ACC112 (cell line): Measurements from ENCODE around the gene H2BK1.

Experiments used
- H2AFZ ChIP-seq: fragments of 200-600 bp; sonication (generic); one replicate; pipeline ENCODE4 v1.6.0; 2017; ENCODE audit warnings: antibody characterized with exemption, low read length; ENCODE audit not compliant: unreplicated experiment
- H3K27ac ChIP-seq: fragments of 200-600 bp; sonication (generic); 2 replicates; pipeline ENCODE4 v1.5.1; 2014; ENCODE audit warnings: low read depth, mild to moderate bottlenecking, antibody characterized with exemption, low read length, moderate library complexity
- H3K27me3 ChIP-seq: fragments of 200-600 bp; sonication (generic); 2 replicates; pipeline ENCODE4 v1.6.1; 2014; ENCODE audit warnings: mild to moderate bottlenecking, antibody characterized with exemption, low read length, moderate library complexity, mixed read lengths; ENCODE audit not compliant: insufficient read depth
- H3K36me3 ChIP-seq: fragments of 200-600 bp; sonication (generic); 2 replicates; pipeline ENCODE4 v1.6.1; 2016; ENCODE audit warnings: mild to moderate bottlenecking, antibody characterized with exemption, low read length, moderate library complexity, mixed read lengths; ENCODE audit not compliant: insufficient read depth
- H3K4me1 ChIP-seq: fragments of 200-600 bp; sonication (generic); one replicate; pipeline ENCODE4 v1.6.1; 2016; ENCODE audit warnings: low read length, mixed read lengths; ENCODE audit not compliant: insufficient read depth, unreplicated experiment, control insufficient read depth
- H3K4me3 ChIP-seq: fragments of 200-600 bp; sonication (generic); 2 replicates; pipeline ENCODE4 v1.5.1; 2014; ENCODE audit warnings: mild to moderate bottlenecking, low read depth, low read length
- H3K79me2 ChIP-seq: fragments of 200-600 bp; sonication (generic); one replicate; pipeline ENCODE4 v1.6.0; 2016; ENCODE audit warnings: low read length; ENCODE audit not compliant: control insufficient read depth, unreplicated experiment, insufficient read depth

The H2BK1 gene

GRCh38 chr7:151250181-151251132 is 40.2 kb upstream of the H2BK1 start:
- Histone ChIP-seq H3K27ac (no peak overlapping the region), H3K4me3 (peak overlapping the region; percentile 98), H3K27me3 (no peaks in the 10 kb centered on the region)

GRCh38 chr7:151249732-151250072 is 39.4 kb upstream of the H2BK1 start:
- Histone ChIP-seq H3K4me1 (peaks cover 45% of the 10 kb centered on the region), H3K4me3 (peak overlapping the region; percentile 82), H3K27me3 (no peaks in the 10 kb centered on the region), H3K79me2 (peaks cover 12% of the 10 kb centered on the region), H3K27ac (peak overlapping the region; percentile 70), H2AFZ (peak overlapping the region; percentile 20), H3K36me3 (no peaks in the 10 kb centered on the region)

More at GRCh38 chr7:151250181-151251132, 40.2 kb upstream of the H2BK1 start:
- H2AFZ ChIP-seq, result no peak overlapping the region
- H3K79me2 ChIP-seq, result peaks cover 12% of the 10 kb centered on the region
- no peaks in the 10 kb centered on the region for H3K36me3 ChIP-seq
- H3K4me1 ChIP-seq, result peaks cover 39% of the 10 kb centered on the region

GRCh38 chr7:151249034-151249731 is 38.9 kb upstream of the H2BK1 start:
- peaks cover 47% of the 10 kb centered on the region for H3K4me1 ChIP-seq
- peak overlapping the region; percentile 70 for H3K27ac ChIP-seq
- peak overlapping the region; percentile 82 for H3K4me3 ChIP-seq
- no peaks in the 10 kb centered on the region for H3K36me3 ChIP-seq
- peak overlapping the region; percentile 21 for H2AFZ ChIP-seq
- H3K79me2 ChIP-seq, result peaks cover 12% of the 10 kb centered on the region
- H3K27me3 ChIP-seq, result no peaks in the 10 kb centered on the region

GRCh38 chr7:151248346-151249033 is 38.2 kb upstream of the H2BK1 start, which contains the start of gene SMARCD3:
TSS of gene SMARCD3 (minus strand) at chr7:151248694. CDS start at chr7:151248562, 132 bp downstream.
- Histone ChIP-seq H3K4me3 (peak within 1 kb of the TSS; percentile 82), H3K79me2 (peaks cover 12% of the 10 kb centered on the region), H3K36me3 (no peaks in the 10 kb centered on the region), H3K27ac (peak within 1 kb of the TSS; percentile 70), H3K27me3 (no peaks in the 10 kb centered on the region), H3K4me1 (peaks cover 47% of the 10 kb centered on the region), H2AFZ (peak within 1 kb of the TSS; percentile 21)

- Histone ChIP-seq H3K27me3 (no peaks in the 10 kb centered on the region), H3K27ac (peak overlapping the region; percentile 70), H3K79me2 (peaks cover 12% of the 10 kb centered on the region), H3K36me3 (no peaks in the 10 kb centered on the region), H3K4me3 (peak overlapping the region; percentile 82), H2AFZ (peak overlapping the region; percentile 21), H3K4me1 (peaks cover 52% of the 10 kb centered on the region)
Measured at GRCh38 chr7:151247611-151248345, 37.5 kb upstream of the H2BK1 start.

GRCh38 chr7:151246851-151247580 is 36.7 kb upstream of the H2BK1 start:
- Histone ChIP-seq H3K27me3 (no peaks in the 10 kb centered on the region), H3K36me3 (no peaks in the 10 kb centered on the region), H3K4me3 (peak overlapping the region; percentile 82), H3K4me1 (peaks cover 48% of the 10 kb centered on the region), H3K27ac (peak overlapping the region; percentile 70), H3K79me2 (peaks cover 12% of the 10 kb centered on the region), H2AFZ (no peak overlapping the region)

- Histone ChIP-seq H3K4me3 (peak overlapping the region; percentile 82), H3K27ac (no peak overlapping the region), H3K79me2 (peaks cover 12% of the 10 kb centered on the region), H3K36me3 (no peaks in the 10 kb centered on the region), H3K4me1 (peaks cover 48% of the 10 kb centered on the region), H3K27me3 (no peaks in the 10 kb centered on the region), H2AFZ (no peak overlapping the region)
Measured at GRCh38 chr7:151246102-151246850, 36.0 kb upstream of the H2BK1 start.

GRCh38 chr7:151245360-151246101 is 35.2 kb upstream of the H2BK1 start:
- Histone ChIP-seq H3K79me2 (peaks cover 12% of the 10 kb centered on the region), H3K36me3 (no peaks in the 10 kb centered on the region), H2AFZ (no peak overlapping the region), H3K4me3 (peak overlapping the region; percentile 82), H3K27ac (no peak overlapping the region), H3K4me1 (peaks cover 40% of the 10 kb centered on the region), H3K27me3 (no peaks in the 10 kb centered on the region)
